Fibroblast of the aortic adventitia (primary cell): ENCODE data around the gene TSHZ1. TPM values are rescaled to one million over a fixed set of nuclear protein-coding genes. Genes with fewer than 3 reads are reported as not detected.

Experiments
- DNase-seq: peaks from one replicate; pipeline ENCODE4 v3.0.0-alpha.2; 2010; ENCODE audit warnings: low read depth
- H3K4me3 ChIP-seq: 2 replicates; pipeline ENCODE4 v1.5.1; 2011; ENCODE audit warnings: low read depth, mild to moderate bottlenecking, control low read depth, low read length, moderate library complexity
- total RNA-seq: library from RNA; depleted of rRNA; stranded (reverse); fragments of >200 nt; gene quantifications from 2 replicates; pipeline ENCODE4 v1.2.3, GENCODE V29; 2012; ENCODE audit warnings: low replicate concordance
- TF ChIP-seq, protein P1 (sequence below): IDR thresholded peaks from 2 replicates; pipeline ENCODE4 v1.5.1; 2011; ENCODE audit warnings: mild to moderate bottlenecking, low read length, control low read depth, inconsistent platforms; ENCODE audit not compliant: insufficient read depth

The TSHZ1 gene
- total RNA-seq, 1 donor: 7.9 TPM

DNA sequence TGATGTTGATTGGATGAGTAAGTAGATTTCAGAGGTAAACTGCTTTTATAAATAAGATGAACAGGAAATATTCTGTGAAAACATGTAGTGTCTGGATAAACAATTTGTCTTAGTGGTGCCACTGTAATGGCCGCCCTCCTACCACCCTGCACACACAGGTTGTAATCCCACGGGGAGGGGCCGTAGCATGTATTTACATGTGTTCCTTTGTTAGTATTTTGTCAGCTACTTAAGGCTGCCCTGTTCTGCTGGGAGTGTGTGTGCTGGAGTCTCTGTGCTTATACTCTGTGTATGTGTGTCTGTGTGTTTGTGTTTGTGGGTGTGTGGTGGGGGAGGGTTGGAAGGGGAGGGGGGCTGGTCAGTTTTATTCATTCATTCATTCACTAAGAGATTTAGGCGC, 5.1 kb downstream of the TSHZ1 start:
- DNase-seq: no peak
- TF ChIP-seq, protein P1, sequence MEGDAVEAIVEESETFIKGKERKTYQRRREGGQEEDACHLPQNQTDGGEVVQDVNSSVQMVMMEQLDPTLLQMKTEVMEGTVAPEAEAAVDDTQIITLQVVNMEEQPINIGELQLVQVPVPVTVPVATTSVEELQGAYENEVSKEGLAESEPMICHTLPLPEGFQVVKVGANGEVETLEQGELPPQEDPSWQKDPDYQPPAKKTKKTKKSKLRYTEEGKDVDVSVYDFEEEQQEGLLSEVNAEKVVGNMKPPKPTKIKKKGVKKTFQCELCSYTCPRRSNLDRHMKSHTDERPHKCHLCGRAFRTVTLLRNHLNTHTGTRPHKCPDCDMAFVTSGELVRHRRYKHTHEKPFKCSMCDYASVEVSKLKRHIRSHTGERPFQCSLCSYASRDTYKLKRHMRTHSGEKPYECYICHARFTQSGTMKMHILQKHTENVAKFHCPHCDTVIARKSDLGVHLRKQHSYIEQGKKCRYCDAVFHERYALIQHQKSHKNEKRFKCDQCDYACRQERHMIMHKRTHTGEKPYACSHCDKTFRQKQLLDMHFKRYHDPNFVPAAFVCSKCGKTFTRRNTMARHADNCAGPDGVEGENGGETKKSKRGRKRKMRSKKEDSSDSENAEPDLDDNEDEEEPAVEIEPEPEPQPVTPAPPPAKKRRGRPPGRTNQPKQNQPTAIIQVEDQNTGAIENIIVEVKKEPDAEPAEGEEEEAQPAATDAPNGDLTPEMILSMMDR: no peak
- no peak overlapping the region for H3K4me3 ChIP-seq

DNA sequence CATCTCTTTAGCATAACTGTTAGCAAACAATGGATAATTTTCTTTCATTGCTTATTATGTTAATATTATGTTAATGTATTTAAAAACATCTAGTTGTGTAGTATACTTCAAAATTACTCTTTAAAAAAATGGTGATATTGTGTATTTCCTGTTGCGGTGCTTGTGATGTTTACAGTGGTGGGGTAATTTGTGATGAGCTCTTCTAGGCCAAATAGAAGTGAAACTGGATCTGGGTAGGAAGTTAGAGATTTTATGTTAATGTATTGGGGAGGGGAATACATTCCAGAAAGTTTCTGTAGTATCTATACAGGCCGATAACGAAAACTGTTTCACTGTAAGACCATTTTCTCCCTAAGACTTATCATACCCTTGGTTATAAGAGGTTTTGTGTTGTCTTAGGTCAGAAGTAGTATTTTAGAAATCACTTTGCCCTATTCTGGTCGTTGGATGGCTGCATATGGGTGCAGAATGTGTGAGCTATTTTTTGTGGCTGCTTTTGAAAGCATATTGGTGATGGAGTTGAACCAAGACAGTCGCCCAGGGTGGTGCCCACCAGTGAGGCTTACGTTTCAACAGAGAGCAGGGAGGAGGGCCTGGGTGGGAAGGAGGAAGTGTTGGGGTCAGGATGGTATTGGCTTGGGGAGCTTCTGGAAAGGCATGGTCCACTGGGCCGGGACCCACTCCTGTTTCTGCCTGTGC, 5.8 kb downstream of the TSHZ1 start:
- TF ChIP-seq, protein P1: no peak
- DNase-seq: no peak
- H3K4me3 ChIP-seq: no peak overlapping the region

DNA sequence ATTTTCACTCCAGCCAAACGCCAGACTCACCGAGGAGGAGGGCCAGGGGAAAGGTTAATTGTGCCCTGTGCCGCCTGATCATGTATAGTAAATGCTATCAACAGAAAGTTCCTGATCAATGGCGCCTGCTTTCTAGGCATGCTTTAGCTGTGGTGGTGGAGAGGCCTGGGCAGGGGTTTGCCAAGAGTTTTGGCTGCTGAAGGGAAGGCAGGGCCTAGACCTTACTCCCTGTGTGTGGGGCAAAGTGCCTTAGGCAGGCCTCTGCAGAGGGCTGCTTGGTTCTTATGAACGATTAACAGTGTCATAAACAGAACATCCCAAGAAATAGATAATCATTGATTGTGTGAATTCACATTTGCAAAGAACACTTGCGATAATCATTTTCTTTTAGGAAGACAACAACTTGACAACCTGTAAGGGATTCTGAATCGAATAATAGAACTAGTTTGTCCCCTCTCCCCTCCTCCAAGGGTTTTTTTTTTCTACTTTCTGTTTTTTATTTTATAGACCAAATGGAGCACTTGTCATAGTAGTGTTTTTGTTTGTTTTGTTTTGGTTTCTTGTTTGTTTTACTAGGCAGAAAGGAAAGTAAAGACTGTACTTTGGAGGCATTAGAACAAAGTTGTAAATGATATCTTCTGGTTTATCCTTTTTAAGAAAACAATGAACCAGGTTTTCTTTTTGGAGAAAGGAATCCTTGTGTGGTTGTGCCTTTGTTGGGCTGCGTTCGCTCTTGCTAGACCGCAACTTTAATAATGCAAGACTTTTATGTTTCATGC, 6.5 kb downstream of the TSHZ1 start:
- H3K4me3 ChIP-seq: no peak overlapping the region
- no peak for DNase-seq
- TF ChIP-seq, protein P1: no peak

DNA sequence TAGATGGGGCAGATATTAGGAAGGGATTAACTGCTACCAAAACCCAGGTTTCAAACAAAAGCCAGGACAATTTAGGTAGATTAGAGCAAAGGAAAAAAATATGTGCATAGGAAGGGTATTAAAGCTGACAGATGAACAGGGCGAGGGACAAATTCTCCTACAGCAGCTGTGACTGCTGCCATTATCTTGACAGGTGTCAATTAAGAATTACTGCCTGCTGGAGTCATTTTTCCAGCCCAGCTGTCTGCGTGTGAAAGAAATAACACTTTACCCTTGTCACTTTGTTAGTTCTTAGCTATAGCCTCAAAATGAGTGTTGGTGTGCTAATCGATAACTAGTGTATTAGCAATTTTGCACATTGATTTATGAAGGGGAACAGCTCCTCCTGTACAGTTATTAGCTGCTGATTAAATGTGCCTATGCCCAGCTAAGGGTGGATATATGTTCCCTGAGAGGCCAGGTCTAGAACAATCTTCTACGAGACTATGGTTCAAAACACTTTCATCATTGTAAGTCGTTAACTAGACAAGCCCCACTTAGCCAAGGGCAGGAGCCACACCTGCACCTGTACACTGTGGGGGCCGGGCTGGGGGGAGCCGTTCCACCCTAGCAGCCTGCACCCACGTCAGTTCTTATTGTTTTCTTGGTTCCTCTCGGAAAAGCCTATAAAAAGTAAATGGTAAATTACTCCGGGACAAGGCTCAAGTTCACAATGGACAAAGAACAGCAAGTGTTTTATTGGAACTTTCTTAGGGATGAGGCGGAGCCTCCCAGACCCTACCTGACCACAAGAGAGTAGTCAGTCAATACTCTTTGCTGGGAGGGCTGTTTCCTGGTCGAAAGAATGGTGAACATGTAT, 7.7 kb downstream of the TSHZ1 start:
- no peak overlapping the region for H3K4me3 ChIP-seq
- TF ChIP-seq, protein P1: no peak
- DNase-seq: no peak

DNA sequence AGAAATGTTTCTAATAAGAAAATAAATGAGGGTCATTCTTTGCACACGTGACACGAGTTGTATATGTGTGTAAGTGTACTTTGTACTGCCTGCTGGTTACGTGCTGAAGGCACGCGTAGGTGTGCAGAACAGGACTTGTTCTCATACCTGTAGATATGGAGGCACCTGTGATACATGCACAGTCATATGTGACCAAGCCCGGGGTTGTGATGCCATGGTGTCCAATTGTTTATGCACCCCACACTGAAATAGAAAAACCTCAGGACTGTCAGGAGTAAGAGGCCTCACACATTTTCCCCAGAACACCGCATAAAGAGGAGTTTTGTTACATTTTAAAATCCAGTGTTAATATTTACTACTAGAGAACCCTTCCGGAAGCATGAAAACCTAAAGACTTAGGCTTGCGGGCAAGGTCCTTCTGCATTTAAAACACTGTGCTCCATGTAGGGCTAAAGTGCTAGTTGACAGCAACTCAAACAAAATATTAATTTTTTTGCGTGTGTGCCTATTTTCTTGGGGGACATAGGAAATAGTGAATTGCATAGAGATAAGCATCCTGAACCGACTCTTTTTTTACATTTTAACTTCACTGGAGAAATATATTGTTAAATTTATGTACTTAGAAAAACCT, 9.3 kb downstream of the TSHZ1 start:
- DNase-seq: no peak
- TF ChIP-seq, protein P1: no peak
- H3K4me3 ChIP-seq: no peak overlapping the region
